HL-60 (cell line): ENCODE results near the gene CAMK1D.

ENCODE experiments used
- CTCF ChIP-seq: IDR thresholded peaks from one replicate; pipeline ENCODE4 v1.5.1; 2011; ENCODE audit warnings: low read length, control low read depth, inconsistent platforms; ENCODE audit not compliant: insufficient read depth
- GABPA ChIP-seq: IDR thresholded peaks from 2 replicates; pipeline ENCODE4 v1.6.1; 2012; ENCODE audit warnings: low read depth
- POLR2AphosphoS5 ChIP-seq: IDR thresholded peaks from 2 replicates; pipeline ENCODE4 v1.6.1; 2012; ENCODE audit warnings: low read depth
- REST ChIP-seq: IDR thresholded peaks from 2 replicates; pipeline ENCODE4 v1.6.1; 2012; ENCODE audit warnings: low read depth; ENCODE audit not compliant: insufficient replicate concordance
- SPI1 ChIP-seq: IDR thresholded peaks from 2 replicates; pipeline ENCODE4 v1.6.1; 2012; ENCODE audit warnings: low read depth, mild to moderate bottlenecking, borderline replicate concordance

- TF ChIP-seq REST (no peak), GABPA (no peak), CTCF (no peak), POLR2AphosphoS5 (no peak), SPI1 (no peak)
These were observed 24.8 kb upstream of the CAMK1D start for GRCh38 chr10:12324530-12324929.
